ENCODE results near the gene ARHGAP26. TPM values are rescaled to one million over a fixed set of nuclear protein-coding genes. Genes with fewer than 3 reads are reported as not detected.

The ARHGAP26 gene
- total and polyA plus RNA-seq, 9 donors = 1.9 to 47.1 (median 12.0) TPM

DNA sequence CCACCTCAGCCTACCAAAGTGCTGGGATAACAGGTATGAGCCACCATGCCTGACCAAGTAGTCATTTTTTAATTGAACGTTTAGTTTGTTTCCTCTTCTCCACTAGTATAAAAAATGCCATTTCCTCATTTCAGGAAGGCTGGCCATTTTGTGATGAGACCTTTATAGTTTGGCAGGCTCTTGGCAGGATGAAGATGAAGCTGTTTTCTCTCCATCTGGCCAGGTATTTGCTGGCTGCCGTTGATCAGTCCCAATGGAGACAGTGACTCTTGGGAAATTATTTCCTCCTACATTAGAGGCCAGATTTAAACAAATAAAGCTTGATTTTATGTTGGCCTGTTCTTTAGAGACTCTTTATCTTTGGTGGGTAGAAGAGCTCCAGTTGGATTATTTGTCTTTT, 199.0 kb downstream of the ARHGAP26 start:
- no peaks in the 10 kb centered on the region for H3K9me3 ChIP-seq
- intact Hi-C loops (cut with DNase I) = no loop called here
- TF ChIP-seq POLR2A (IDR thresholded peaks at IDR 0.05) = no peak
- no peak for TF ChIP-seq EP300 (IDR thresholded peaks at IDR 0.05)
- TF ChIP-seq, protein P1, sequence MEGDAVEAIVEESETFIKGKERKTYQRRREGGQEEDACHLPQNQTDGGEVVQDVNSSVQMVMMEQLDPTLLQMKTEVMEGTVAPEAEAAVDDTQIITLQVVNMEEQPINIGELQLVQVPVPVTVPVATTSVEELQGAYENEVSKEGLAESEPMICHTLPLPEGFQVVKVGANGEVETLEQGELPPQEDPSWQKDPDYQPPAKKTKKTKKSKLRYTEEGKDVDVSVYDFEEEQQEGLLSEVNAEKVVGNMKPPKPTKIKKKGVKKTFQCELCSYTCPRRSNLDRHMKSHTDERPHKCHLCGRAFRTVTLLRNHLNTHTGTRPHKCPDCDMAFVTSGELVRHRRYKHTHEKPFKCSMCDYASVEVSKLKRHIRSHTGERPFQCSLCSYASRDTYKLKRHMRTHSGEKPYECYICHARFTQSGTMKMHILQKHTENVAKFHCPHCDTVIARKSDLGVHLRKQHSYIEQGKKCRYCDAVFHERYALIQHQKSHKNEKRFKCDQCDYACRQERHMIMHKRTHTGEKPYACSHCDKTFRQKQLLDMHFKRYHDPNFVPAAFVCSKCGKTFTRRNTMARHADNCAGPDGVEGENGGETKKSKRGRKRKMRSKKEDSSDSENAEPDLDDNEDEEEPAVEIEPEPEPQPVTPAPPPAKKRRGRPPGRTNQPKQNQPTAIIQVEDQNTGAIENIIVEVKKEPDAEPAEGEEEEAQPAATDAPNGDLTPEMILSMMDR (IDR thresholded peaks at IDR 0.05) = no peak
- no peaks in the 10 kb centered on the region for H3K36me3 ChIP-seq
- H3K4me3 ChIP-seq = no peak overlapping the region
- 65 to 84% (median 82%) methylated on average over 2 of the region's 2 CpGs for WGBS, 3 donors
- DNase-seq = no peak
- H3K4me1 ChIP-seq (ENCODE audit: insufficient read depth) = peaks cover 1% of the 10 kb centered on the region
- no peak overlapping the region for H3K27ac ChIP-seq
- H3K27me3 ChIP-seq = no peaks in the 10 kb centered on the region

DNA sequence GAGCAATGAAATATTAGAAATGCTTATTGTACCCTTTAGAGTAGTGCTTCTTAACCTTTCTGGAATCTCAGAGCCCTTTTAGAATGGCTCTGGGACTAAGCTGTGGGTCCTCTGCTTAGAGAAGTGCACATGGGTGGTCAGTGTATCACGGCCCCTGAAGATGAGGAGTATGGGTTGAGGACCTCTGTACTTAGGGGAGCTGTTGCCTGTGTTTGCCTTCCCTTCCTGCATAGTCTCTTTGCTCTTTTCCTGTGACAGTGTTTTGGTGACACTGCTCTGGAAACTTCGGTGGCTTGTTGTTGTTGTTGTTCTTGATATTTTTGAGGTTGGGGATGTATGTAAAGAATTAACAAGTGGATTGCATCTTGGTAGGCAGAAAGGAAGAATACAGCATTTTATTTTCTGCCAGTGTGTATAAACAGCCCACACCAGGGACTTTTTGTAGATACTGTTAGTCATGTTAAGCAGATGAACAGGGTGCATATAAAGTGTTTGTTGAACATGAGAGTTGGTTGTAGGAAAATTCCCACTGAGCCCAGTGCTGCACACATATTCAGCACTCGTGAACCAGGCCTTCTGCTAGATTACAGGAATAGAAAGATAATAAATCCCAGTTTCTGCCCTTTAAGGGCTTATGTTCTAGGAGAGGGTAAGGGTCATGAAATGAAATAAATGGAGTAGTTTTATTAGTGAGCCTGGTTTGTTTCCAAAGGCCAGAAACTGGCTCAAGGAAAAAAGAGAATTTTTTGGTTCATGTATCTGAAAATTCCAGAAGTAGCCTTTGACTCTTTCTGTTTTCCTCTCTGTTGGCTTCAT, 199.7 kb downstream of the ARHGAP26 start:
- H3K27ac ChIP-seq = no peak overlapping the region
- TF ChIP-seq EP300 (IDR thresholded peaks at IDR 0.05) (no peak), POLR2A (IDR thresholded peaks at IDR 0.05) (no peak)
- TF ChIP-seq, protein P1 (IDR thresholded peaks at IDR 0.05) = no peak
- intact Hi-C loops (cut with DNase I) = no loop called here
- no peak overlapping the region for H3K4me3 ChIP-seq
- no peaks in the 10 kb centered on the region for H3K27me3 ChIP-seq
- DNase-seq = no peak
- 68 to 79% (median 68%) methylated on average over 3 of the region's 3 CpGs for WGBS, 3 donors
- peaks cover 1% of the 10 kb centered on the region for H3K4me1 ChIP-seq (ENCODE audit: insufficient read depth)
- H3K36me3 ChIP-seq = no peaks in the 10 kb centered on the region
- H3K9me3 ChIP-seq = no peaks in the 10 kb centered on the region

DNA sequence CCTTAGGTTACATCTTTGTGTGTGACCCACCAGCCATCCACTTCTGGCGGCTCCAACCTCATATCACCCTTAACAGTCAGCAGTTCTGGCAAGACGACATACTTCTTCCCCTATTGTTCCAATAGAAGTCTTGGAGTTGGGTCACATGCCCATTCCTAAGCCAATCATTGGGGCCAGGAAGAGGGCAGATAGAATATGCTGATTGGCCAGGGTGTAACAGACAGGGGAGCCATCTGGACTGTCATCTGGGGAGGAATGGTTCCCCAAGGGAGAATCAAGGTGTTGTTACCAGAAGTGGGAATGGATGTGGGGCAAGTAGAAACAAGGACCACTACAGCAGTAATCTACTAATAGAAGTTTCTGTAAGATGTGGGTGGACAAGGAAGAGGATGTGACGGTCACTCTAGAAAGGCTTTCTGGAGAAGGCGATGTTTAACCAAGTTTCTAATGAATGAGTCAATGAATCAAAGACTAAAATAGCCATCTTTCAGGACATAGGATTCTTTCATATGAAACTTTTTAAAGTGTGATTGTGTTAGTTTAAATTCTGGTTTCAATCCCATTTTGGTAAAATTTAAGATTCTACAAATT, 200.4 kb downstream of the ARHGAP26 start:
- TF ChIP-seq, protein P1 (IDR thresholded peaks at IDR 0.05) = no peak
- TF ChIP-seq POLR2A (IDR thresholded peaks at IDR 0.05) (no peak), EP300 (IDR thresholded peaks at IDR 0.05) (no peak)
- no peak for DNase-seq
- intact Hi-C loops (cut with DNase I) = no loop called here
- H3K36me3 ChIP-seq = no peaks in the 10 kb centered on the region
- no peaks in the 10 kb centered on the region for H3K9me3 ChIP-seq
- H3K4me1 ChIP-seq (ENCODE audit: insufficient read depth) = peaks cover 1% of the 10 kb centered on the region
- WGBS, 3 donors = 84 to 88% (median 85%) methylated on average over 4 of the region's 4 CpGs
- no peak overlapping the region for H3K27ac ChIP-seq
- no peaks in the 10 kb centered on the region for H3K27me3 ChIP-seq
- no peak overlapping the region for H3K4me3 ChIP-seq

DNA sequence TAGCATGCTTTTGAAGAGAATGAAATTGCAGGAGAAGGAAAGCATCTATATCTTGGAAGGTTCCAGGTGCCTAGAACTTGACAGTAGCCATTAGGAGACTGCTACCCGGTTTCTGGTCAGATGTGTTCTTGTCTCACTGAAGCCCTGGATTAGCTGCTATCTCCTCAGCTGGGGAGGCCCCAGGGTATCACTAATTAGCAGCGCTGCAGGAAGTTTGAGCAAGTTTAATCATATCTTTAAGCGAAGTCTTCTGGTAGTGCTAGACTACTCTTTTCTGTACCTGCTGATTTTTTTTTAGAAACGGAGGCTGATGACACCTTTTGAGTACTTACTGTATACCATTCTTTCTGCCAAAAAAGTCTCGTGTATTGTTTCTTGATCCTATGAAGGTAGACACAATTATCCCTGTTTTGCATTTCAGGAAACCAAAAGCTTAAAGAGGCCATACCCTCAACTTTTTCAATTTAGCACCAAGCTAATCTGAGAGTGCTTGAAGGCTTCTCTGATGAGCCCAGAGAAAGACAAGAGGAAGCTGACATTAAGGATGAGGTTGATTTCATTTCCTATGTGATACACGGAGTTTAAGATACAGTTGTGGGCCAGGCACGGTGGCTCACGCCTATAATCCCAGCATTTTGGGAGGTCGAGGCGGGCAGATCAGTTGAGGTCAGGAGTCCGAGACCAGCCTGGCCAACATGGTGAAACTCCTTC, 201.3 kb downstream of the ARHGAP26 start:
- intact Hi-C loops (cut with DNase I) = no loop called here
- no peak overlapping the region for H3K27ac ChIP-seq
- no peak for DNase-seq
- TF ChIP-seq POLR2A (IDR thresholded peaks at IDR 0.05) (no peak), EP300 (IDR thresholded peaks at IDR 0.05) (no peak)
- TF ChIP-seq, protein P1 (IDR thresholded peaks at IDR 0.05) = no peak
- no peaks in the 10 kb centered on the region for H3K27me3 ChIP-seq
- no peaks in the 10 kb centered on the region for H3K36me3 ChIP-seq
- no peak overlapping the region for H3K4me3 ChIP-seq
- H3K9me3 ChIP-seq = no peaks in the 10 kb centered on the region
- 85 to 90% (median 85%) methylated on average over 11 of the region's 11 CpGs for WGBS, 3 donors
- no peaks in the 10 kb centered on the region for H3K4me1 ChIP-seq (ENCODE audit: insufficient read depth)
